Skeletal muscle tissue (tissue), 5 donors: ENCODE data around the gene IBTK. TPM values are rescaled to one million over a fixed set of nuclear protein-coding genes. Genes with fewer than 3 reads are reported as not detected.
"Not testable (repeated sequence)": the region's sequence is repeated elsewhere in the genome, so short reads cannot be mapped to it uniquely, and the experiment has no call there.

Source experiments
- H3K27ac ChIP-seq: one replicate; pipeline ENCODE4 v1.7.0; 2013; ENCODE audit warnings: mild to moderate bottlenecking, low read depth, low read length, inconsistent platforms
- H3K27me3 ChIP-seq, 3 donors: one replicate each; pipeline ENCODE4 v1.7.0; 2013; ENCODE audit warnings: low read length in 3 of 3; ENCODE audit not compliant: control insufficient read depth in 3 of 3, insufficient read depth in 3 of 3
- H3K36me3 ChIP-seq, 3 donors: one replicate each; pipeline ENCODE4 v1.7.0; 2013; ENCODE audit warnings: low read length in 3 of 3; ENCODE audit not compliant: control insufficient read depth in 3 of 3, insufficient read depth in 3 of 3
- H3K4me1 ChIP-seq, 3 donors: one replicate each; pipeline ENCODE4 v1.7.0; 2013; ENCODE audit warnings: low read length in 3 of 3, mild to moderate bottlenecking in 3 of 3; ENCODE audit not compliant: control insufficient read depth in 3 of 3, insufficient read depth in 3 of 3
- H3K4me3 ChIP-seq, 3 donors: one replicate each; pipeline ENCODE4 v1.7.0; 2013; ENCODE audit warnings: low read length in 3 of 3
- H3K9ac ChIP-seq, 3 donors: one replicate each; pipeline ENCODE4 v1.7.0; 2013; ENCODE audit warnings: low read length in 3 of 3, mild to moderate bottlenecking in 3 of 3, moderate library complexity in 2 of 3, low read depth in 1 of 3
- H3K9me3 ChIP-seq, 3 donors: one replicate each; pipeline ENCODE4 v1.7.0; 2013; ENCODE audit warnings: low read length in 3 of 3; ENCODE audit not compliant: control insufficient read depth in 3 of 3
- small RNA-seq: library from RNA; depleted of rRNA; stranded (forward); fragments of <200 nt; gene quantifications from one replicate; pipeline ENCODE3, GENCODE V24; 2014
- total RNA-seq: library from RNA; depleted of rRNA; stranded (reverse); fragments of >200 nt; gene quantifications from one replicate; pipeline ENCODE4 v1.2.3, GENCODE V29; 2014
- donor health status: Osteomylitis.

Gene IBTK
- total RNA-seq, 1 donor from 2014 or later, result 50.1 TPM

GRCh38 chr6:82131441-82131840 is 116.1 kb downstream of the IBTK start:
- H3K9me3 ChIP-seq, result no peaks in the 10 kb centered on the region
- H3K4me1 ChIP-seq, result no peaks in the 10 kb centered on the region
- no peaks in the 10 kb centered on the region for H3K27me3 ChIP-seq
- H3K9ac ChIP-seq, result no peak overlapping the region
- H3K27ac ChIP-seq, result no peak overlapping the region
- no peak overlapping the region for H3K4me3 ChIP-seq
- H3K36me3 ChIP-seq, result no peaks in the 10 kb centered on the region

GRCh38 chr6:82129797-82130196 is 117.7 kb downstream of the IBTK start:
- Histone ChIP-seq H3K9me3 (no peaks in the 10 kb centered on the region), H3K36me3 (no peaks in the 10 kb centered on the region), H3K4me1 (no peaks in the 10 kb centered on the region), H3K27ac (no peak overlapping the region), H3K4me3 (no peak overlapping the region), H3K27me3 (no peaks in the 10 kb centered on the region), H3K9ac (no peak overlapping the region)

DNA sequence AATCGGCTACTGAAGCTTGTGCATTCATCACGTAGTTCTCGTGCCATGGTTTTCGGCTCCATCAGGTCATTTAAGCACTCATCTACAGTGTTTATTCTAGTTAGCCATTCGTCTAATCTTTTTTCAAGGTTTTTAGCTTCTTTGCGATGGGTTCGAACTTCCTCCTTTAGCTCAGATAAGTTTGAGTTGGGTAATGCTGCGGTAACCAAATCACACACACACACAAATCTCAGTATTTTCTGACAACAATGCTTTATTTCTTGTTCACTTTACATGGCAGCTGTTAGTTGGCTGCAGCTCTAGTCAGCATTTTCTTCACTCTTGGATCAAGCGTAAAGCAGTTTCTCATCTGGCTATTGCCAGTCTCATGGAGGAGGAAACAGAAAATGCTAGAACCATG is 118.6 kb downstream of the IBTK start:
- H3K27ac ChIP-seq, H3K36me3 ChIP-seq, H3K9me3 ChIP-seq, H3K4me1 ChIP-seq, H3K9ac ChIP-seq, H3K4me3 ChIP-seq, H3K27me3 ChIP-seq: not testable (repeated sequence)

DNA sequence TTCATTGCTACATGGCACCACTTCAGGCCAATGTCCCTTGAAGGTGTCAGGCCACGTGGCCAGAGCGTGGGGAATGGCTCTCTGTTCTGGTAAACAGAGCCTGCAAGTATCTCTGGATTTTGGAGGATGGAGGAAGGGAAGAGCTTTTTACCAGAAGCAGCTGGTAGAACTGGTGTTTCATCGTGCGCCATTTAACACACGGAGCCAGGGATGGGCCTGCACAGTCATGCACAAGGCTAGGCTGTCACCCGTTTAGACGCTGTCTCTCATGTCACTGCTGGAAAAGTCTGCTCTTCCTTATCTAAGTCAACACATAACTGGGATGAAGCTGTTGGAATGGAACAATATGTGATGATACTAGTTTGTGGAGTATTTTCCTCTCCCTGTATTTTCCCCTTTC is 123.9 kb downstream of the IBTK start:
- H3K4me1 ChIP-seq, result no peaks in the 10 kb centered on the region
- no peaks in the 10 kb centered on the region for H3K36me3 ChIP-seq

More for the DNA sequence above, 123.9 kb downstream of the IBTK start:
- H3K27ac ChIP-seq, result no peak overlapping the region
- H3K9ac ChIP-seq, result no peak overlapping the region
- H3K4me3 ChIP-seq, result no peak overlapping the region
- H3K27me3 ChIP-seq, result no peaks in the 10 kb centered on the region
- no peaks in the 10 kb centered on the region for H3K9me3 ChIP-seq

Small RNA genes lying within 50 kb of the gene (small RNA-seq; reads per million reads assigned to genes)
- gene RNU6-130P, result not detected

Other genes with a start within 250 kb of the IBTK start
- gene TPBG, start 116.1 kb upstream of the IBTK start, total RNA-seq, result 6.3 TPM